Transverse colon (tissue), 4 donors: Measurements from ENCODE around the gene KIF1A. TPM values are rescaled to one million over a fixed set of nuclear protein-coding genes. Genes with fewer than 3 reads are reported as not detected.

ENCODE experiments used
- DNase-seq: peaks from one replicate; pipeline ENCODE4 v3.0.0-alpha.2; 2019
- H3K27ac ChIP-seq, 4 donors: fragments of 200-600 bp; sonication (generic); 2 replicates each; pipeline ENCODE4 v1.5.1; 2016 to 2018; ENCODE audit warnings: inconsistent platforms in 4 of 4
- H3K27me3 ChIP-seq: fragments of 200-600 bp; sonication (generic); 2 replicates; pipeline ENCODE4 v1.5.1; 2017; ENCODE audit warnings: inconsistent platforms
- H3K36me3 ChIP-seq, 4 donors: fragments of 200-600 bp; sonication (generic); 2 replicates each; pipeline ENCODE4 v1.5.1; 2017 to 2019; ENCODE audit warnings: inconsistent platforms in 4 of 4
- H3K4me1 ChIP-seq, 4 donors: fragments of 200-600 bp; sonication (generic); 2 replicates each; pipeline ENCODE4 v1.5.1; 2017 to 2020; ENCODE audit warnings: inconsistent platforms in 4 of 4
- H3K4me3 ChIP-seq, 4 donors: fragments of 200-600 bp; sonication (generic); 1 replicate in 1 of 4; 2 replicates in 3 of 4; pipeline versions ENCODE4 v1.5.1 to v1.6.1; 2017 to 2019; ENCODE audit warnings: inconsistent platforms in 4 of 4
- H3K9me3 ChIP-seq, 2 donors: fragments of 200-600 bp; sonication (generic); 2 replicates each; pipeline ENCODE4 v1.5.1; 2017 to 2019; ENCODE audit warnings: inconsistent platforms in 2 of 2
- EP300 ChIP-seq: sonication (generic); formaldehyde crosslinking; IDR thresholded peaks from one replicate; pipeline ENCODE4 v1.6.1; 2017; ENCODE audit warnings: antibody characterized with exemption, low read depth
- POLR2A ChIP-seq: fragments of 450-650 bp; IDR thresholded peaks from one replicate; pipeline ENCODE4 v1.6.1; 2016; ENCODE audit warnings: antibody characterized with exemption, mild to moderate bottlenecking, moderate library complexity
- POLR2AphosphoS5 ChIP-seq, 3 donors: sonication (generic); formaldehyde crosslinking; IDR thresholded peaks; one replicate each; pipeline ENCODE4 v1.6.1; 2016; ENCODE audit warnings: antibody characterized with exemption in 3 of 3
- WGBS, 2 donors: methylation state at CpG; one replicate each; pipeline ENCODE4 v1.1.5; 2018; ENCODE audit warnings: low coverage in 1 of 2; 5-methylcytosine and 5-hydroxymethylcytosine counted together
- in situ Hi-C, 4 donors: fragments of 200-750 bp; cut with MboI; loops; one replicate each; pipeline versions ENCODE4 v1.15.0 to v1.15.1; 2017; ENCODE audit warnings: low sequenced_read_pairs in 3 of 4, low pct_ligation_motif_present in 1 of 4, low pct_unique_long_range_greater_than_20kb in 1 of 4
- intact Hi-C: fragments of 100-400 bp; cut with DNase I; formaldehyde crosslinking; loops from one replicate; pipeline ENCODE4 v1.15.1; 2023; ENCODE audit warnings: low total_unique reads
- total RNA-seq, 4 donors: library from RNA; depleted of rRNA; stranded (reverse); fragments of >200 nt; gene quantifications; one replicate each; pipeline ENCODE4 v1.1.0, GENCODE V29; 2016
- TF ChIP-seq, protein P1 (sequence below), 5 experiments: fragments of 200-600 bp in 3 of 5; fragments of 450-650 bp in 2 of 5; sonication (generic) in 3 of 5; IDR thresholded peaks; 1 replicate in 2 of 5; 2 replicates in 3 of 5; pipeline ENCODE4 v1.5.1; 2016 to 2017; ENCODE audit warnings: antibody characterized with exemption in 5 of 5, inconsistent platforms in 3 of 5, mild to moderate bottlenecking in 2 of 5, moderate library complexity in 1 of 5

Gene KIF1A
- total RNA-seq, 4 donors from 2014 or later = 0.40 to 3.4 (median 2.9) TPM

DNA sequence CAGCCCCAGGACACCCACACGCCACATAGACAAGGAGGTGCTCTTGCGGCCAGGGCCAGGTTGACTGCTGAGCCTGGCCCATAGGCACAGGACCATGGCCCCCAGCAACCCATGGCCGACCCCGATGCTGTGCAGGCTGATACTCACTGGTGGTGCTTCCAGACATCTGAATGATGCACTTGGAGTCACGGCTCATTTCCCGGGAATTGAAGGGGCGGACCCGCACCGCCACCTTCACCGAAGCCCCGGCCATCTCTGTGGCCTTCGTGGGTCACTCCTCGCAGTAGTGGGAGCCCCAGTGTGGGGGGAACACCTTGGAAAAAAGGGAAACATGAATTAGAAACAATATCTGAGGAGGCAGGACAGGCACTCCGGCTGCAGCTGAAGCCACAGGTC lies 22.5 kb downstream of the KIF1A start:
- peaks cover 46% of the 10 kb centered on the region for H3K27me3 ChIP-seq
- in situ Hi-C loops = no loop called here

DNA sequence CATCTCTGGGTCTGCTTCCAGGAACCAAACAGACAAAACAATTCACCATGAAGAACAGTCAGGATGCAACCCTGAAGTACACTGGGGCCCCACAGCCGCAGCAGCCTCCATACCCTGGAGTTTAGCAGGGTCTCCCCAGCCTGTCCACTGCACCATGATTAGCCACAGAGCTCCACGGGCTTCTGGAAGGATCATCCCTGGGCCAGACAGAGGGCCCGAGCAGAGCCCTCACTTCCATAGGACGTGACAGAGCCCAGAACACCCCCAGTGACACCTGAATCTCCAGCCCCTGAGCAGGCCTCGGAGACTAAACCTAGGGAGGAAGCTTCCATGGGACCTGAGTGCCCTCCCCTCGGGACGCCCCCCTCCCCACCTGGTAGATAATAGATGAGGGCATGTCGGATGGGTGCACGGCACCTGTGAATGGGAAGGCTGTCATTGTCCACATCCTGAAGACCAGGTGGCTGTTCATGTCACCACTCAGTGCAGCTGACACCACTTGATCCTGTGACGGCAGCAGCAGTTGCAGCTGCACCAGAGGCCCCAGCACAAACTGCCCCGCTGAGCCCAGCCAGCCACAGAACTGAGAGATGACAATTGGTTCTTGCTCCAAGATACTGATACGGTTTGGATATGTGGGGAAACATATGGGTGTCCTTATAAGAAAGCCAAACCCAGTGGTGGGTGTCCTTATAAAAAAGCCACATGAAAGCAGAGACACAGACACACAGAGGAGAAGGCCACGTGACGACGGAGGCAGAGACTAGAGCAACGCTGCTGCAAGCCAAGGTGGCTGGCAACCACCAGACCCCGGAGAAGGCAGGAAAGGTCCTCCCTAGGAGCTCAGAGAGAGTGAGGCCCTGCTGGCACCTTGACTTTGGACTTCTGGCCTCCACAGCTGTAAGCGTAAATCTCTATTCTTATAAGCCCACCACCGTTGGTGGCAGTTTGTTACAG lies 23.2 kb downstream of the KIF1A start:
- no peak for DNase-seq
- intact Hi-C loops (no loop called here), in situ Hi-C loops (no loop called here)
- H3K4me1 ChIP-seq = no peaks in the 10 kb centered on the region
- no peaks in the 10 kb centered on the region for H3K9me3 ChIP-seq
- no peak overlapping the region for H3K27ac ChIP-seq
- no peak overlapping the region for H3K4me3 ChIP-seq
- no peaks in the 10 kb centered on the region for H3K36me3 ChIP-seq
- 75 to 80% methylated on average over 2 to 19 of the region's 19 CpGs for WGBS, 2 donors
- TF ChIP-seq POLR2A (no peak), EP300 (no peak), POLR2AphosphoS5 (IDR thresholded peaks at IDR 0.05) (no peak)
- TF ChIP-seq, protein P1, sequence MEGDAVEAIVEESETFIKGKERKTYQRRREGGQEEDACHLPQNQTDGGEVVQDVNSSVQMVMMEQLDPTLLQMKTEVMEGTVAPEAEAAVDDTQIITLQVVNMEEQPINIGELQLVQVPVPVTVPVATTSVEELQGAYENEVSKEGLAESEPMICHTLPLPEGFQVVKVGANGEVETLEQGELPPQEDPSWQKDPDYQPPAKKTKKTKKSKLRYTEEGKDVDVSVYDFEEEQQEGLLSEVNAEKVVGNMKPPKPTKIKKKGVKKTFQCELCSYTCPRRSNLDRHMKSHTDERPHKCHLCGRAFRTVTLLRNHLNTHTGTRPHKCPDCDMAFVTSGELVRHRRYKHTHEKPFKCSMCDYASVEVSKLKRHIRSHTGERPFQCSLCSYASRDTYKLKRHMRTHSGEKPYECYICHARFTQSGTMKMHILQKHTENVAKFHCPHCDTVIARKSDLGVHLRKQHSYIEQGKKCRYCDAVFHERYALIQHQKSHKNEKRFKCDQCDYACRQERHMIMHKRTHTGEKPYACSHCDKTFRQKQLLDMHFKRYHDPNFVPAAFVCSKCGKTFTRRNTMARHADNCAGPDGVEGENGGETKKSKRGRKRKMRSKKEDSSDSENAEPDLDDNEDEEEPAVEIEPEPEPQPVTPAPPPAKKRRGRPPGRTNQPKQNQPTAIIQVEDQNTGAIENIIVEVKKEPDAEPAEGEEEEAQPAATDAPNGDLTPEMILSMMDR (IDR thresholded peaks at IDR 0.05) = no peak
- H3K27me3 ChIP-seq = peaks cover 43% of the 10 kb centered on the region

More for the DNA sequence above, 22.5 kb downstream of the KIF1A start:
- no peak overlapping the region for H3K4me3 ChIP-seq
- intact Hi-C loops = no loop called here
- H3K9me3 ChIP-seq = no peaks in the 10 kb centered on the region
- TF ChIP-seq POLR2A (no peak), POLR2AphosphoS5 (IDR thresholded peaks at IDR 0.05) (no peak), EP300 (no peak)
- TF ChIP-seq, protein P1 (IDR thresholded peaks at IDR 0.05) = no peak
- DNase-seq = no peak
- no peaks in the 10 kb centered on the region for H3K4me1 ChIP-seq
- no peaks in the 10 kb centered on the region for H3K36me3 ChIP-seq
- WGBS, 2 donors = 60 to 93% methylated on average over 1 to 14 of the region's 14 CpGs
- H3K27ac ChIP-seq = no peak overlapping the region

DNA sequence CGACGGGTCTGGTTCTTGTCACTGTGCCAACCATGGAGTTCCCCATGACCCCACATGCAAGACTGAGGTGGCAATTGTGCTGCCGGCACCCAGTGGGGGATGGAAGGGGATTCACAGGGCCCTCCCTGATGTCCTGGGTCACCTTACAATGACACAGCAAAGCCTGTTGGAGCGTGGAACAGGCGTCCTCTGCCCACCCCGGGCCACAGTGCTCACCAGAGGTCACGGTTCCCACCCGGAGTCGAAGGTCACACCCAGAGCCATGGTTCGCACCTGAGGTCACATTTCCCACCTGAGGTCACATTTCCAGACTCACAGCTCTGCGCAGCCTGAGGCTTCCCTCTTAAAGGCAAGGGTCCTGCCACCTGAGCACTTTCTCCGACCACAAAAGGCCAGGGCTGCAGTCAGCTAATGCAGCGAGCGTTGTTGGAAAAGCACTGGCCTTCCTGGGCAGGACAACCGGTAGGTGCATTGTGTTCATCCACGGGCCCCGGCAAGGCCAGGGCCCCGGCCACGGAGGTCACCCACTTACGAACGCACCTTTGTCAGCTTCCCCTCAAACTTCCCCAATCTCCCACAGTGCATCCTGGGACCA lies 24.0 kb downstream of the KIF1A start:
- WGBS, 2 donors = 77% methylated on average over 21 of the region's 21 CpGs; no CpG with 5 or more reads in 1 of the 2 donors
- no peak for DNase-seq

DNA sequence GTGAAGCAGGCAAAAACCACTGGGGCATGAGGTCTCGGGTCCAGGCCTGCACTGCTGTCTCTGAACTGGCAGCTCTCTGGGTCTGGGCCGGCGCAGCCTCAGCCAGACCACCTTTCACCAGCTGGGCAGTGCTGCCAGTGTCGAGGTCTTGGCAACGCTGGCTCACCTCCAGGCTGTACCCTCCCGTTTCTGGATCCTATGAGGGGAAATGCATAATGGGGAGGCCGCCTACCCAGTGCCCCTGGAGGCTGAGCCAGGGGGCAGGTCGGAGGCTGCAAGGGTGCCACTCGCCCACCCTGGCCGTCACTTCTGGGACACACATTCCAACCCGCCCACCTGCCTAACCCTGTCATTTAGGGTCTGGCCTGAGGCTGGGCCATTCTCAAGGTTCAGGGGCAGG lies 24.6 kb downstream of the KIF1A start:
- 81% methylated on average over 11 of the region's 11 CpGs; no CpG with 5 or more reads in 1 of the 2 donors for WGBS, 2 donors
- Histone ChIP-seq H3K4me1 (no peaks in the 10 kb centered on the region), H3K27ac (no peak overlapping the region), H3K27me3 (peaks cover 29% of the 10 kb centered on the region), H3K36me3 (no peaks in the 10 kb centered on the region), H3K9me3 (no peaks in the 10 kb centered on the region), H3K4me3 (no peak overlapping the region)
- in situ Hi-C loops = no loop called here
- no peak for TF ChIP-seq POLR2A
- TF ChIP-seq EP300 = no peak
- TF ChIP-seq POLR2AphosphoS5 (IDR thresholded peaks at IDR 0.05) = no peak
- TF ChIP-seq, protein P1 (IDR thresholded peaks at IDR 0.05) = no peak
- intact Hi-C loops = no loop called here
- DNase-seq = no peak

More for the DNA sequence above, 24.0 kb downstream of the KIF1A start:
- H3K4me1 ChIP-seq = no peaks in the 10 kb centered on the region
- TF ChIP-seq POLR2A (no peak), EP300 (no peak), POLR2AphosphoS5 (IDR thresholded peaks at IDR 0.05) (no peak)
- TF ChIP-seq, protein P1 (IDR thresholded peaks at IDR 0.05) = no peak
- no peak overlapping the region for H3K27ac ChIP-seq
- peaks cover 35% of the 10 kb centered on the region for H3K27me3 ChIP-seq
- in situ Hi-C loops = no loop called here
- H3K9me3 ChIP-seq = no peaks in the 10 kb centered on the region
- no peak overlapping the region for H3K4me3 ChIP-seq
- intact Hi-C loops = no loop called here
- no peaks in the 10 kb centered on the region for H3K36me3 ChIP-seq
